Loucy (cell line): ENCODE data around the gene STXBP1.

Experiments used
- H2AFZ ChIP-seq: fragments of 200-600 bp; sonication (generic); 2 replicates; pipeline ENCODE4 v1.6.0; 2016; ENCODE audit warnings: antibody characterized with exemption, mild to moderate bottlenecking, low read length, moderate library complexity
- H3F3A ChIP-seq: fragments of 200-600 bp; 2 replicates; pipeline ENCODE4 v1.6.0; 2016; ENCODE audit warnings: antibody characterized with exemption, low read depth, mild to moderate bottlenecking
- H3K27me3 ChIP-seq: fragments of 200-600 bp; sonication (generic); 2 replicates; pipeline ENCODE4 v1.6.1; 2014; ENCODE audit warnings: low read length, mild to moderate bottlenecking; ENCODE audit not compliant: insufficient read depth, poor library complexity, severe bottlenecking
- H3K36me3 ChIP-seq: fragments of 200-600 bp; sonication (generic); 2 replicates; pipeline ENCODE4 v1.6.1; 2016; ENCODE audit warnings: low read length; ENCODE audit not compliant: insufficient read depth
- H3K4me1 ChIP-seq: fragments of 200-600 bp; sonication (generic); 2 replicates; pipeline ENCODE4 v1.5.1; 2014; ENCODE audit warnings: low read length, mild to moderate bottlenecking; ENCODE audit not compliant: insufficient read depth, poor library complexity, severe bottlenecking
- H3K4me2 ChIP-seq: fragments of 200-600 bp; sonication (generic); 2 replicates; pipeline ENCODE4 v1.6.0; 2014; ENCODE audit warnings: antibody characterized with exemption, low read length, low read depth, mild to moderate bottlenecking; ENCODE audit not compliant: poor library complexity, severe bottlenecking
- H3K4me3 ChIP-seq: fragments of 200-600 bp; sonication (generic); 2 replicates; pipeline ENCODE4 v1.5.1; 2014; ENCODE audit warnings: low read length, mild to moderate bottlenecking, mixed read lengths; ENCODE audit not compliant: poor library complexity, severe bottlenecking
- H3K79me2 ChIP-seq: fragments of 200-600 bp; sonication (generic); 2 replicates; pipeline ENCODE4 v1.6.1; 2014; ENCODE audit warnings: low read length; ENCODE audit not compliant: insufficient read depth
- H3K9ac ChIP-seq: fragments of 200-600 bp; sonication (generic); 2 replicates; pipeline ENCODE4 v1.6.0; 2014; ENCODE audit warnings: mild to moderate bottlenecking, low read depth, low read length, moderate library complexity; ENCODE audit not compliant: poor library complexity, severe bottlenecking
- H3K9me2 ChIP-seq: fragments of 200-600 bp; sonication (generic); replicated peaks from 2 replicates; pipeline ENCODE4 v1.6.1; 2016; ENCODE audit warnings: low read depth, low read length, mixed read lengths
- H3K9me3 ChIP-seq: fragments of 200-600 bp; sonication (generic); 2 replicates; pipeline ENCODE4 v1.6.1; 2014; ENCODE audit warnings: mild to moderate bottlenecking, antibody characterized with exemption, low read length, low read depth; ENCODE audit not compliant: insufficient read depth
- H4K20me1 ChIP-seq: fragments of 200-600 bp; sonication (generic); 2 replicates; pipeline ENCODE4 v1.6.0; 2014; ENCODE audit warnings: antibody characterized with exemption, low read length, mild to moderate bottlenecking; ENCODE audit not compliant: insufficient read depth, poor library complexity, severe bottlenecking
- EZH2phosphoT487 ChIP-seq: fragments of 200-600 bp; IDR thresholded peaks from 2 replicates; pipeline ENCODE4 v1.6.1; 2018; ENCODE audit warnings: antibody characterized with exemption, mild to moderate bottlenecking, moderate library complexity, borderline replicate concordance
- TF ChIP-seq, protein P1 (sequence below): fragments of 200-600 bp; sonication (generic); conservative IDR thresholded peaks from 2 replicates; pipeline ENCODE4 v1.5.1; 2014; ENCODE audit warnings: mild to moderate bottlenecking, antibody characterized with exemption, low read length

STXBP1 gene

DNA sequence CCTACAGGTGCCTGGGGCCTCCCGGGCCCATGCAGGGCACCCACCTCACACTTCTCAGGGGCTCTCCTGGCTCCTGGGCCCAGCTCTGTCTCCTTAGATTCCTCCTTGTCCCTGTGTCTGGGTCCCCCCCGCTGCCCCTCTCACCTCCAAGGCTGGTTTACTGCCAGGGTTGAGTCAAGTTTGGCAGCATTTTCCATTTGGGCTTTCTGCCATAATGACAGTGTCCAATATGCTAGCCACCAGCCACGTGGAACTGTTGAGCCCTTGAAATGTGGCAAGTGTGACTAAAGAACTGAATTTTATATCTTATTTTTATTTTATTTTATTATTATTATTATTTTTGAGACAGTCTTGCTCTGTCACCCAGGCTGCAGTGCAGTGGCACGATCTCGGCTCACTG lies 105.7 kb downstream of the STXBP1 start:
- no peaks in the 10 kb centered on the region for H4K20me1 ChIP-seq
- H3K4me1 ChIP-seq = peaks cover 19% of the 10 kb centered on the region
- H3K4me2 ChIP-seq = no peak overlapping the region
- no peak overlapping the region for H2AFZ ChIP-seq
- no peaks in the 10 kb centered on the region for H3K9me2 ChIP-seq
- no peaks in the 10 kb centered on the region for H3K79me2 ChIP-seq
- H3K27me3 ChIP-seq = no peaks in the 10 kb centered on the region
- H3K9me3 ChIP-seq = no peaks in the 10 kb centered on the region
- H3K9ac ChIP-seq = no peak overlapping the region
- TF ChIP-seq EZH2phosphoT487 = no peak
- TF ChIP-seq, protein P1, sequence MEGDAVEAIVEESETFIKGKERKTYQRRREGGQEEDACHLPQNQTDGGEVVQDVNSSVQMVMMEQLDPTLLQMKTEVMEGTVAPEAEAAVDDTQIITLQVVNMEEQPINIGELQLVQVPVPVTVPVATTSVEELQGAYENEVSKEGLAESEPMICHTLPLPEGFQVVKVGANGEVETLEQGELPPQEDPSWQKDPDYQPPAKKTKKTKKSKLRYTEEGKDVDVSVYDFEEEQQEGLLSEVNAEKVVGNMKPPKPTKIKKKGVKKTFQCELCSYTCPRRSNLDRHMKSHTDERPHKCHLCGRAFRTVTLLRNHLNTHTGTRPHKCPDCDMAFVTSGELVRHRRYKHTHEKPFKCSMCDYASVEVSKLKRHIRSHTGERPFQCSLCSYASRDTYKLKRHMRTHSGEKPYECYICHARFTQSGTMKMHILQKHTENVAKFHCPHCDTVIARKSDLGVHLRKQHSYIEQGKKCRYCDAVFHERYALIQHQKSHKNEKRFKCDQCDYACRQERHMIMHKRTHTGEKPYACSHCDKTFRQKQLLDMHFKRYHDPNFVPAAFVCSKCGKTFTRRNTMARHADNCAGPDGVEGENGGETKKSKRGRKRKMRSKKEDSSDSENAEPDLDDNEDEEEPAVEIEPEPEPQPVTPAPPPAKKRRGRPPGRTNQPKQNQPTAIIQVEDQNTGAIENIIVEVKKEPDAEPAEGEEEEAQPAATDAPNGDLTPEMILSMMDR = no peak
- H3K4me3 ChIP-seq = no peak overlapping the region
- no peaks in the 10 kb centered on the region for H3F3A ChIP-seq
- no peaks in the 10 kb centered on the region for H3K36me3 ChIP-seq

DNA sequence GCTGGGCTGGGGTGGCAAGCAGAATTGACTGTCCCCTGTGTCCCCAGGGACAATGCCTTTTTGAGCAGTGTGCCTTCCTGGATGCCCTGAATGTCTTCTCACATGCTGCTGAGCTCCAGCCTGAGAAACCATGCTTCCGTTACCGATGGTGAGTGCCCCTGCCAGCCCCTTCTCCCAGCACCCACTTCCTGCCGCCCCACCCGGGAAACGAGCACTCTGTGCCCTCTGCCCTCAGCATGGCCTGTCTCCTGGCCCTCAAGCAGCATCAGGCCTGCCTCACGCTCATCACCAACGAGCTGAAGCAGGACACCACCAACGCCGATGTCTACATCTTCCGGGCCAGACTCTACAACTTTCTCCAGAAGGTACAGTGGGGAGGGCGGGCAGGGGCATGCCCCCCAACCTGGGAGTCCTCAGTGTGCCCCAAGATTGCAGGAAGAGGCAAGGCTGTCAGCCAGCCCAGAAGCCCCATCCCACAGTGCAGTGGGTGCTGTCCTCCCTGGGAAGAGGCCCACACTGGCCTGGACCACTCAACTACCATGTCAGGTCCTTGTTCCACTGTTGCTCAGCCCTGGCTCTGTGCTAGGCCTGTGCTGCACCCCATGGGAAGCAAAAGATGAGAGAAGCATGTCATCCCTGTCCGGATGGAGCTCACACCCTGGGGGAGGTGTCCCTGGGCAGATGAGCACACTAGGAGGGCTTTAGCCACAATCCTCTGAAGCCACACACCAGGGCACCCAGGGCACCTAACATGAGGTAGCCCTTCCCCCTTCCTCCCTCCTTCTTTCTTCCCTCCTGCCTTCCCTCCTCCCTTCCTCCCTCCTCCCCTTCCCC lies 108.2 kb downstream of the STXBP1 start:
- peak overlapping the region; percentile 29; the same call in 1 of the 2 replicates for H2AFZ ChIP-seq
- no peaks in the 10 kb centered on the region for H3K9me3 ChIP-seq
- H4K20me1 ChIP-seq = no peaks in the 10 kb centered on the region
- TF ChIP-seq EZH2phosphoT487 = no peak
- TF ChIP-seq, protein P1 = no peak
- H3K9me2 ChIP-seq = no peaks in the 10 kb centered on the region
- no peaks in the 10 kb centered on the region for H3K27me3 ChIP-seq
- H3K9ac ChIP-seq = peak overlapping the region; percentile 5
- H3K4me3 ChIP-seq = no peak overlapping the region
- peaks cover 15% of the 10 kb centered on the region for H3K4me1 ChIP-seq
- no peaks in the 10 kb centered on the region for H3K36me3 ChIP-seq
- H3F3A ChIP-seq = no peaks in the 10 kb centered on the region
- no peaks in the 10 kb centered on the region for H3K79me2 ChIP-seq
- no peak overlapping the region for H3K4me2 ChIP-seq

DNA sequence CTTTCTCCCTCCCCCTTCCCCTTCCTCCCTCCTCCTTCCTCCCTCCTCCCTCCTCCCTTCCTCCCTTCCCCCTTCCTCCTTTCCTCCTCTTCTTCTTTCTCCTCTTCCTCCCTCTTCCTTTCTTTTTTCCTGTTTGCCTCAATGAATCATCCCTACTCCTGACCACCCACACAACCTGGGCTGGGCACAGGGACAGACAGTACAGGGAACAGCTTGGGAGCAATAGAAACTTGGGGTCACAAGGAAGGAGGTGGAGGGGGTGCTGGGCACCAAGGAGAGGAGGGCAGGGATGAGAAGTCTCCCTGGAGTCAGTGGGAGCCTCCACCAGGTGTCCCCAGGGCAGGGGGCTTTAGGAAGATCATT lies 108.8 kb downstream of the STXBP1 start:
- Histone ChIP-seq H3K4me1 (peaks cover 15% of the 10 kb centered on the region), H3K4me3 (no peak overlapping the region), H3K9me2 (no peaks in the 10 kb centered on the region), H3K79me2 (no peaks in the 10 kb centered on the region), H3K9me3 (no peaks in the 10 kb centered on the region), H3K9ac (no peak overlapping the region), H3F3A (no peaks in the 10 kb centered on the region), H2AFZ (no peak overlapping the region), H3K4me2 (no peak overlapping the region), H3K36me3 (no peaks in the 10 kb centered on the region), H4K20me1 (no peaks in the 10 kb centered on the region), H3K27me3 (no peaks in the 10 kb centered on the region)
- no peak for TF ChIP-seq EZH2phosphoT487
- TF ChIP-seq, protein P1 = no peak
